Keratinocyte (primary cell): ENCODE data around the gene ATP2B2. TPM values are rescaled to one million over a fixed set of nuclear protein-coding genes. Genes with fewer than 3 reads are reported as not detected.

Experiments
- DNase-seq: peaks from one replicate; pipeline ENCODE4 v3.0.0-alpha.2; 2011; ENCODE audit warnings: low read depth, missing footprints, low spot score
- FAIRE-seq: peaks from 2 replicates; lab custom pipeline; 2011; peaks lifted over from hg19 to GRCh38; lab: Jason Lieb, UNC
- H2AFZ ChIP-seq: 2 replicates; pipeline ENCODE4 v1.6.0; 2012; ENCODE audit warnings: low read length, control low read depth, inconsistent platforms; ENCODE audit not compliant: control insufficient read depth
- H3K27ac ChIP-seq: 2 replicates; pipeline ENCODE4 v1.5.1; 2011; ENCODE audit warnings: low read length; ENCODE audit not compliant: control insufficient read depth, insufficient read depth
- H3K27me3 ChIP-seq: 3 replicates; pipeline ENCODE4 v1.6.0; 2011; ENCODE audit warnings: low read length; ENCODE audit not compliant: control insufficient read depth, insufficient read depth; ENCODE audit errors: extremely low read depth
- H3K36me3 ChIP-seq, 2 experiments: 2 replicates in 1 of 2; 3 replicates in 1 of 2; pipeline ENCODE4 v1.5.1; 2011; ENCODE audit warnings: low read length in 2 of 2, mild to moderate bottlenecking in 1 of 2; ENCODE audit not compliant: control insufficient read depth in 2 of 2, insufficient read depth in 2 of 2; ENCODE audit errors: extremely low read depth in 1 of 2
- H3K4me1 ChIP-seq: 3 replicates; pipeline ENCODE4 v1.5.1; 2011; ENCODE audit warnings: low read length; ENCODE audit not compliant: control insufficient read depth, insufficient read depth; ENCODE audit errors: extremely low read depth
- H3K4me2 ChIP-seq: 3 replicates; pipeline ENCODE4 v1.6.0; 2011; ENCODE audit warnings: low read depth, low read length; ENCODE audit not compliant: control insufficient read depth, insufficient read depth; ENCODE audit errors: extremely low read depth
- H3K4me3 ChIP-seq, 3 experiments: fragments of 200-600 bp in 1 of 3; sonication (generic) in 1 of 3; 2 replicates in 2 of 3; 3 replicates in 1 of 3; pipeline ENCODE4 v1.5.1; 2011 to 2016; ENCODE audit warnings: low read length in 3 of 3, mild to moderate bottlenecking in 3 of 3, control low read depth in 2 of 3, inconsistent platforms in 1 of 3, low read depth in 1 of 3, mixed read lengths in 1 of 3, mixed run types in 1 of 3, moderate library complexity in 1 of 3; ENCODE audit not compliant: control insufficient read depth in 2 of 3, insufficient read depth in 2 of 3; ENCODE audit errors: extremely low read depth in 1 of 3
- H3K79me2 ChIP-seq: 2 replicates; pipeline ENCODE4 v1.6.0; 2012; ENCODE audit warnings: low read length; ENCODE audit not compliant: control insufficient read depth, insufficient read depth
- H3K9ac ChIP-seq: 3 replicates; pipeline ENCODE4 v1.6.0; 2011; ENCODE audit warnings: low read length; ENCODE audit not compliant: control insufficient read depth, insufficient read depth; ENCODE audit errors: extremely low read depth
- H3K9me1 ChIP-seq: 3 replicates; pipeline ENCODE4 v1.6.0; 2011; ENCODE audit warnings: low read length; ENCODE audit not compliant: control insufficient read depth, insufficient read depth; ENCODE audit errors: extremely low read depth
- H3K9me3 ChIP-seq: 2 replicates; pipeline ENCODE4 v1.5.1; 2012; ENCODE audit warnings: low read depth, low read length; ENCODE audit not compliant: control insufficient read depth
- H4K20me1 ChIP-seq: 3 replicates; pipeline ENCODE4 v1.6.0; 2011; ENCODE audit warnings: low read length; ENCODE audit not compliant: control insufficient read depth, insufficient read depth; ENCODE audit errors: extremely low read depth
- EZH2 ChIP-seq: IDR thresholded peaks from one replicate; pipeline ENCODE4 v1.6.1; 2012; ENCODE audit warnings: inconsistent platforms, mild to moderate bottlenecking, low read length, moderate library complexity
- dilution Hi-C: fragments of 300-500 bp; cut with MboI; formaldehyde crosslinking; loops from one replicate; pipeline ENCODE4 v1.7.0; 2020; ENCODE audit warnings: low sequenced_read_pairs; ENCODE audit not compliant: extremely low pct_ligation_motif_present
- polyA plus RNA-seq, 5 experiments: library from polyadenylated mRNA; depleted of rRNA in 3 of 5; stranded (reverse) in 3 of 5; stranded (forward) in 1 of 5; unstranded in 1 of 5; fragments of >200 nt; gene quantifications; 1 replicate in 1 of 5; 2 replicates in 3 of 5; 3 replicates in 1 of 5; pipeline versions ENCODE4 v1.2.1 to v1.2.3, GENCODE V29; 2011 to 2012; ENCODE audit warnings: missing spikeins in 2 of 5, low read depth in 1 of 5, low replicate concordance in 1 of 5
- TF ChIP-seq, protein P1 (sequence below), 3 experiments: IDR thresholded peaks in 1 of 3; conservative IDR thresholded peaks in 1 of 3; optimal IDR thresholded peaks in 1 of 3; 2 replicates in 2 of 3; 3 replicates in 1 of 3; pipeline versions ENCODE3 to v1.5.1; 2011; ENCODE audit warnings: low read length in 3 of 3, mild to moderate bottlenecking in 3 of 3, moderate library complexity in 2 of 3, control low read depth in 1 of 3, inconsistent platforms in 1 of 3; ENCODE audit not compliant: insufficient read depth in 2 of 3; ENCODE audit errors: extremely low read depth in 1 of 3

Gene ATP2B2
- polyA plus RNA-seq, 1 donor (not counting 4 experiments of a cell fraction or from before 2014, with no cell fraction given) = not detected

DNA sequence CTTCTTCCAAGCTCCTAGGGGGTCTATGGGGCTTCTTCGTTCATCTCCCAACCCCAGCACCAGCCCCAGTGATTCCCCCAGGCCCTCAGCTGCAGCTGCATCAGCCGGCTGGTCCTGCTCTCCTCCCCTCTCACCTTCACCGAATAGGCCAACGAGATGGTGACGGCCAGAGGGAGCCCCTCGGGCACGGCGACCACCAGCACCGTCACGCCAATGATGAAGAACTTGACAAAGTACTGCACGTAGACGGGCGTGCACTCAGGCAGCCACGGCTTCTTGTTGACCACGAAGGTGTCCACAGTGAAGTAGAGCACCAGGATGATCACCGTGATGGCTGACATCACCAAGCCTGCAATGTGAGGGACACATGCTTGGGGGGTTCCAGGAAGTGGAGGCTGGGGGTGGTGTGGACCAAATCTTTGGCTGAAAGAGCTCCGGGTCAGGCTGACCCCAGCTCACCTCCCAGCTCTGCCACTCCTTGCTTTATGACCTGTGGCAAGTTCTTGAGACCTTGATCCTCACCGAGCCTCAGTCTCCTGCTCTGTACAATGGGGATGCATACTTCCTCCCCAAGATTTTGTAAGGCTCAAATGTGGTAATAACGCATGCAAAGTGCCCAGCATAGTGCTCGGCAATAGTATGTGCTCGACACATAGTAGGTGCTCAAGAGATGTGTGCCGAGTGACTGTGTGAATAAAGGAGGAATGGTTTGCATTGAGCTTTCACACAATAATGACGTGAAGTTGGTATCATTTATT is 129.9 kb downstream of the ATP2B2 start:
- FAIRE-seq (no peak), DNase-seq (no peak)
- no peak overlapping the region for H3K27ac ChIP-seq
- no peak overlapping the region for H3K4me2 ChIP-seq
- H3K4me3 ChIP-seq = no peak overlapping the region
- H3K9me3 ChIP-seq = peaks cover 6% of the 10 kb centered on the region
- H3K36me3 ChIP-seq = no peaks in the 10 kb centered on the region
- H2AFZ ChIP-seq = no peak overlapping the region
- no peaks in the 10 kb centered on the region for H3K79me2 ChIP-seq
- dilution Hi-C loops = no loop called here
- no peak for TF ChIP-seq EZH2
- TF ChIP-seq, protein P1, sequence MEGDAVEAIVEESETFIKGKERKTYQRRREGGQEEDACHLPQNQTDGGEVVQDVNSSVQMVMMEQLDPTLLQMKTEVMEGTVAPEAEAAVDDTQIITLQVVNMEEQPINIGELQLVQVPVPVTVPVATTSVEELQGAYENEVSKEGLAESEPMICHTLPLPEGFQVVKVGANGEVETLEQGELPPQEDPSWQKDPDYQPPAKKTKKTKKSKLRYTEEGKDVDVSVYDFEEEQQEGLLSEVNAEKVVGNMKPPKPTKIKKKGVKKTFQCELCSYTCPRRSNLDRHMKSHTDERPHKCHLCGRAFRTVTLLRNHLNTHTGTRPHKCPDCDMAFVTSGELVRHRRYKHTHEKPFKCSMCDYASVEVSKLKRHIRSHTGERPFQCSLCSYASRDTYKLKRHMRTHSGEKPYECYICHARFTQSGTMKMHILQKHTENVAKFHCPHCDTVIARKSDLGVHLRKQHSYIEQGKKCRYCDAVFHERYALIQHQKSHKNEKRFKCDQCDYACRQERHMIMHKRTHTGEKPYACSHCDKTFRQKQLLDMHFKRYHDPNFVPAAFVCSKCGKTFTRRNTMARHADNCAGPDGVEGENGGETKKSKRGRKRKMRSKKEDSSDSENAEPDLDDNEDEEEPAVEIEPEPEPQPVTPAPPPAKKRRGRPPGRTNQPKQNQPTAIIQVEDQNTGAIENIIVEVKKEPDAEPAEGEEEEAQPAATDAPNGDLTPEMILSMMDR (optimal IDR thresholded peaks at IDR 0.05 in 1 of 3, IDR thresholded peaks at IDR 0.05 in 1 of 3, conservative IDR thresholded peaks at IDR 0.05 in 1 of 3; ENCODE audit: extremely low read depth in 1 of 3, insufficient read depth in 2 of 3, low read length in 3 of 3) = no peak
- no peaks in the 10 kb centered on the region for H4K20me1 ChIP-seq
- no peaks in the 10 kb centered on the region for H3K4me1 ChIP-seq
- H3K9ac ChIP-seq = no peak overlapping the region
- H3K9me1 ChIP-seq = no peaks in the 10 kb centered on the region
- H3K27me3 ChIP-seq = peaks cover 26% of the 10 kb centered on the region

DNA sequence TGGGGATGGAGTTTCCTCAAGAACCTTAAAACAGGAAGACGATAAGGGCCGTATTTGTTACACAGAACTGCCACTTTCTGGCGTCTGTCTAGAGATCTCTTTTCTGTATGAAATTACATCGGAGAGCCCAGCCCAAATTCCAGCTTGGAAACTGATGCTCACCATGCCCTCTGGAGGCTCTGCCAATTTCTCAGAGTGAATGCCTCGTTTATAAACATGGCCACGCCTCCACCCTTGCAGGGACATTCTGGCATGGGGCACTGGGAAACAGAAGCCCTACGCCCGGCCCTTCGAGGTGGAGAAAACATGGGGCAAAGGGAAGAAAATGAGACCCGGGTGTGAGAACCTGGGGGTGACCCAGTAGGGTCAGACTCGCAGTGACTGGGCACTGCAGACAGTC is 131.1 kb downstream of the ATP2B2 start:
- Histone ChIP-seq H3K9me1 (no peaks in the 10 kb centered on the region), H3K27me3 (peaks cover 36% of the 10 kb centered on the region), H3K9ac (no peak overlapping the region), H4K20me1 (no peaks in the 10 kb centered on the region), H3K4me3 (no peak overlapping the region), H3K79me2 (no peaks in the 10 kb centered on the region), H3K36me3 (no peaks in the 10 kb centered on the region), H3K4me2 (no peak overlapping the region), H2AFZ (no peak overlapping the region), H3K27ac (no peak overlapping the region), H3K9me3 (peaks cover 6% of the 10 kb centered on the region), H3K4me1 (no peaks in the 10 kb centered on the region)
- dilution Hi-C loops = no loop called here
- FAIRE-seq = no peak
- no peak for TF ChIP-seq EZH2
- TF ChIP-seq, protein P1 (optimal IDR thresholded peaks at IDR 0.05 in 1 of 3, IDR thresholded peaks at IDR 0.05 in 1 of 3, conservative IDR thresholded peaks at IDR 0.05 in 1 of 3; ENCODE audit: extremely low read depth in 1 of 3, insufficient read depth in 2 of 3, low read length in 3 of 3) = no peak
- DNase-seq = no peak
